GM13977 (cell line): ENCODE data around the gene FMO5.
"Not testable (repeated sequence)": the region's sequence is repeated elsewhere in the genome, so short reads cannot be mapped to it uniquely, and the experiment has no call there.

Experiments
- DNase-seq: peaks from one replicate; pipeline ENCODE4 v3.0.0; 2012; ENCODE audit warnings: low spot score
- in situ Hi-C: fragments of 300-500 bp; cut with MboI; formaldehyde crosslinking; loops from one replicate; pipeline ENCODE4 v1.12.0; 2022; ENCODE audit warnings: low sequenced_read_pairs, low pct_unique_long_range_greater_than_20kb, mixed read lengths, inconsistent platforms; ENCODE audit not compliant: unreplicated experiment
- TF ChIP-seq, protein P1 (sequence below): IDR thresholded peaks from 2 replicates; pipeline ENCODE4 v1.5.1; 2012; ENCODE audit warnings: mild to moderate bottlenecking, control low read depth; ENCODE audit not compliant: insufficient read depth; ENCODE audit errors: extremely low read depth, missing control alignments

Gene FMO5

DNA sequence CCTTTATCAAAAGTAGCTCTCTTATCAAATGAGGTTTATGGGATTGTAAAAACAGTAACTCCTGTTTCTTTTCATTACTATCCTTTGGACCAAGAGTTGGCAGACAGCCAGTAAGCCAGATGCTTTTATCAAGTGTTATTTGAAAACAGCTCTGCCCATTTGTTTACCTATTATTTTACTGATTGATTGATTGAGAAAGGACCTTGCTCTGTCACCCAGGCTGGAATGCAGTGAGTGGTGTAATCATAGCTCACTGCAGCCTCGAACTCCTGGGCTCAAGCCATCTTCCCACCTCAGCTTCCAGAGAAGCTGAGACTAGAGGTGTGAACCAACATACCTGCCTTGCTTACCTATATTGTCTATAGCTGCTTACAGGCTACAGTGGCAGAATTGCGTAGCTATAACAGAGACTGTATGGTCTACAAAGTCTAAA, 56.5 kb downstream of the FMO5 start:
- TF ChIP-seq, protein P1, sequence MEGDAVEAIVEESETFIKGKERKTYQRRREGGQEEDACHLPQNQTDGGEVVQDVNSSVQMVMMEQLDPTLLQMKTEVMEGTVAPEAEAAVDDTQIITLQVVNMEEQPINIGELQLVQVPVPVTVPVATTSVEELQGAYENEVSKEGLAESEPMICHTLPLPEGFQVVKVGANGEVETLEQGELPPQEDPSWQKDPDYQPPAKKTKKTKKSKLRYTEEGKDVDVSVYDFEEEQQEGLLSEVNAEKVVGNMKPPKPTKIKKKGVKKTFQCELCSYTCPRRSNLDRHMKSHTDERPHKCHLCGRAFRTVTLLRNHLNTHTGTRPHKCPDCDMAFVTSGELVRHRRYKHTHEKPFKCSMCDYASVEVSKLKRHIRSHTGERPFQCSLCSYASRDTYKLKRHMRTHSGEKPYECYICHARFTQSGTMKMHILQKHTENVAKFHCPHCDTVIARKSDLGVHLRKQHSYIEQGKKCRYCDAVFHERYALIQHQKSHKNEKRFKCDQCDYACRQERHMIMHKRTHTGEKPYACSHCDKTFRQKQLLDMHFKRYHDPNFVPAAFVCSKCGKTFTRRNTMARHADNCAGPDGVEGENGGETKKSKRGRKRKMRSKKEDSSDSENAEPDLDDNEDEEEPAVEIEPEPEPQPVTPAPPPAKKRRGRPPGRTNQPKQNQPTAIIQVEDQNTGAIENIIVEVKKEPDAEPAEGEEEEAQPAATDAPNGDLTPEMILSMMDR, result no peak
- in situ Hi-C loops, result no loop called here
- DNase-seq, result no peak

DNA sequence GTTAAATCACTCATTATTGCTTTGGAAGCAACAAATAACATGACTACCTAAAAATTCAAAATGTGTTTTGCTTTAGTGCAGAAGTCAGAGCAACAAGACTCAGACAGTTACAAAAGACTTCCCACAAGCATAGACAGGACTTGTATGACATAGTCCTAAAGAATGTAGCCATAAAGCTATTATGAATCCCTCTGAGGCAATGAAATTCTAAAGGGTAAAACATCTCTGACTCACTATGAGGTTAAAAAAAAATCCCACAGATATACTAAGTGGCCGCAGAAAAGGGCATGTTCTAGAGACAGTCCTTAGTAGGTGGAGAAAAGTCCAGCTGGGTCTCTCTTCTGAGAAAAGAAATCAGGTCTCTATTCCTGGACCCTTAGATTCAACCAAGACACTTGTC, 57.8 kb downstream of the FMO5 start:
- DNase-seq, result no peak
- in situ Hi-C loops, result no loop called here
- TF ChIP-seq, protein P1, result no peak

DNA sequence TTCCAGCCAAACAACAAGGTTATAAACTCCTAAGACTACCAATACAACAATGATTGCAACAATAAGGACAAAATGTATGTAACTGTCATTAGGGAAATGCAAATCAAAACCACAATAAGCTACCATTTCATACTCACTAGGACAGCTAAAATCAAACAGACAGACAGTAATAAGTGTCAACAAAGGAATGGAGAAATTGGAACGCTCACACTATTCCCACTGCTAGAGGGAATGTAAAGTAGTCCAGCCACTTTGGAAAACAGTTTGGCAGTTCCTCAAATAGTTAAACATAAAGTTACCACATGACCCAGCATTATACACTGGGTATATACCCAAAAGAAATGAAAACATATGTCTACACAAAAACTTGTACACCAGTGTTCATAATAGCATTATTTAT, 62.1 kb downstream of the FMO5 start:
- DNase-seq, result no peak
- TF ChIP-seq, protein P1, result no peak
- in situ Hi-C loops, result no loop called here

DNA sequence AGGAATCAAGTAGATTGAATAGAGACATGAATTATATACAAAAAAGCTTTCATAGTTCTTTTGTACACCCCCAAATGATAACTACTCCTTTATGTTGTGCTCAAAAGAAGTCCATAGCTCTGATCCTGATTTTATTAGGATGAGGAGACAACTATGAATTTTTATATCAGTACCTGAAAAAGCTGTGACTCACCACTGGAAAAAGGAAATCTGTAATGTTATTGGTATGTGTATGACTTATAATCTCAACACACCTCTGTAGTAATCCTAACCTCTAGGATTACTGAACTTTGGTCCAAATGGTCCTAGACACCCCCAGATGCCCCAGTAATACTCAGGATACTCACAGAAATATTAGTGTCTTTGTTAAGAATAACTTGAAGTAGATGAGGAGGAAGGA, 63.0 kb downstream of the FMO5 start:
- in situ Hi-C loops, result no loop called here
- no peak for DNase-seq
- TF ChIP-seq, protein P1, result no peak

DNA sequence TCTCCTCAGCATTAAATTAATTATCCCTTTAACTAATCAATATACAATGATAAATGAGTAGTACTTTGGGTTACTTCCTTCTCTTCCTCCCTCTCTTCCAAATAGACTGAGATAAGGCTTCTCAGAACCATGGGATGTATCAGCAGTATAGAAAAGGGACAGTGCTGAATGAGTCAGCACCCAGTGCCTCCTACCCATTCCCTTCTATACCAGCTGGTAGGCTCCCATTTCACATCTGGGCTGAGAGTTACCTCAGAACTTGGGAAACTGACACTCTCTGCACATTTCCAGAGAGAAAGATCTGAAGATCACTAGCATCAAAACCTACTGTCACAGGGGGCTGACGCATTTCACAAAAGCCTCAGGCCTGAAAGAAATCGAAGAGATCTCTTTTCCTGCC, 68.0 kb downstream of the FMO5 start:
- in situ Hi-C loops, DNase-seq: not testable (repeated sequence)

DNA sequence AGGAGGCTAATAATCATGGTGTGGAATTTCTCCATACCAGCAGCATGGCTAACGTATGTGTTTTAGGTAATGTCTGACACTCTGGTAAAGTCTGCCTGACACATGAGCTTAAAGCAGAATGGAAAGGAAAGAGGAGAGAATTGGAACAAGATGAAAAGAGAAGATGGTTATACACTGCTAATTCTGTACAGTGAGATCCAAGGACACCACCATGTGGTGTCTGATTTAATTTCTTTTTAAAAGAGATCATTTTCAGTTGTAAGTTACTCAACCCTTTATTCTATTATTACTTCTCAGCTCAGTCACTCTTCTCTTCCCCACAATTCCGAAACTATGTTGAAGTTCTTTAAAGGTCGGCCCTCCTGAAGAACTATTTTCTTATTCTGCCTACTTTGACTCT, 68.5 kb downstream of the FMO5 start:
- TF ChIP-seq, protein P1, result no peak
- DNase-seq, result no peak
- in situ Hi-C loops, result no loop called here

DNA sequence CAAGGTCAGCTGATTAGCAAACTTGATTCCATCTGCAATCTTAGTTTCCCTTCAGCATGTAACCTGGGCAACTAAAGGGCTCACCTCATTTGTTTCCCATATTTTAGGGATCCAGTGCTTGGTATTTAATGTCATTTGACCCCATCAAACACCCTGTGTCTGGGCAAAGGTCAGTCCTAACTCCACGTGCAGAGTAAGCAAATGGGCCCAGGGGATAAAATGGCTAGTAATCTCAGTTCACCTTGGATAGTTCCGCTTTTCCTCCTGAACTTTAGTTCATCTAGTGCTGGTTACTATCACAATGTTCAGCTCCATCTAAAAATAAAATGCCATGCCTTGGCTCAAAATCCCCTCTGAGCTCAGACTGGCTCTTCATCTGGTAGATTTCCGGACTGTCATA, 72.4 kb downstream of the FMO5 start:
- TF ChIP-seq, protein P1, result no peak
- no peak for DNase-seq

More for the DNA sequence above, 72.4 kb downstream of the FMO5 start:
- in situ Hi-C loops, result no loop called here
